Suprapubic skin (tissue), 3 donors: ENCODE data around the gene SEMA3G.

Experiments
- EP300 ChIP-seq: sonication (generic); formaldehyde crosslinking; IDR thresholded peaks from one replicate; pipeline ENCODE4 v1.6.1; 2017; ENCODE audit warnings: antibody characterized with exemption
- POLR2A ChIP-seq, 2 donors: fragments of 450-650 bp; IDR thresholded peaks; one replicate each; pipeline ENCODE4 v1.6.1; 2017; ENCODE audit warnings: antibody characterized with exemption in 2 of 2, mild to moderate bottlenecking in 2 of 2, moderate library complexity in 2 of 2
- TF ChIP-seq, protein P1 (sequence below), 2 donors: fragments of 200-600 bp in 1 of 2; fragments of 450-650 bp in 1 of 2; sonication (generic) in 1 of 2; IDR thresholded peaks; one replicate each; pipeline ENCODE4 v1.5.1; 2016 to 2019; ENCODE audit warnings: antibody characterized with exemption in 2 of 2, mild to moderate bottlenecking in 1 of 2, moderate library complexity in 1 of 2

DNA sequence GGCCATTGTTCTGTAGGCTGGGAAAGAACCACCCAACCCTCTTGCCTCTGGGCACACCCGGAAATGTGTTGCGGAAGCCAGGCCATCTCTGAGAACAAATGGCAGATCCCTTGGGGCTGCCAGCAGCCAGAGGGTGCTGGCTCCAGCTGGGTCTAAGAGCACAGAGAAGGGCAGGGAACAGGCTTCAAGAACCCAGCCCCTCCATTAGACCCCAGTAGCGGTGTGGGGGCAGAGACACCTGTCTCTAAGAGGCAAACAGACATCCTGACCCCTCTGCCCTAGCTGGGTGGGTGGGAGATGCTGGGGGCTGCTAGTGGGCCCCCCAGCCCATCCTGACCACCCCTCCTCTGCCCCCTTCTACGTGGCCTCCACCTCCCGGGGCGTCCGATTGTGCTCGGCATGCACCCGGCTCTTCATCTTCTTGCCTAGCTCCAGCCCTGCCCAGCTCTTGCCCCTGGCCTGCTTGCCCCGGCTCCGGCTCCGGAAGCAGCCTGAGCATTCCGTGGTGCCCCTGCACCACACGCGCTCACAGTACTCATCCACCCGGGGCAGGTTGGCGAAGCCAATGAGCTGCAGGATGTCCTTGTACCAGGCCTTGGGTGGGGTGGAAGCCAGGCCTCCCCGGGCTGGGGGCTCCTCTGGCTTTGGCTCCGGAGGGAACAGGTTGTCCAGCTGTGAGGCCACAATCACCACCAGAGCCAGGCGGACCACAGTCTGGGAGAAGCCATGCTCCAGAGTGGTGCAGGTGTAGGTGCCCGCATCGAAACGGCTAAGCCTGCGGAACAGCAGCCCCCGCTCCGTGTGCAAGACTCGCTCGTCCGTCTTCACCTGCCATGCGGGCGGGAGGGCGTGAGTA lies 9.4 kb downstream of the SEMA3G start:
- TF ChIP-seq POLR2A (IDR thresholded peaks at IDR 0.05) (no peak), EP300 (no peak)
- TF ChIP-seq, protein P1, sequence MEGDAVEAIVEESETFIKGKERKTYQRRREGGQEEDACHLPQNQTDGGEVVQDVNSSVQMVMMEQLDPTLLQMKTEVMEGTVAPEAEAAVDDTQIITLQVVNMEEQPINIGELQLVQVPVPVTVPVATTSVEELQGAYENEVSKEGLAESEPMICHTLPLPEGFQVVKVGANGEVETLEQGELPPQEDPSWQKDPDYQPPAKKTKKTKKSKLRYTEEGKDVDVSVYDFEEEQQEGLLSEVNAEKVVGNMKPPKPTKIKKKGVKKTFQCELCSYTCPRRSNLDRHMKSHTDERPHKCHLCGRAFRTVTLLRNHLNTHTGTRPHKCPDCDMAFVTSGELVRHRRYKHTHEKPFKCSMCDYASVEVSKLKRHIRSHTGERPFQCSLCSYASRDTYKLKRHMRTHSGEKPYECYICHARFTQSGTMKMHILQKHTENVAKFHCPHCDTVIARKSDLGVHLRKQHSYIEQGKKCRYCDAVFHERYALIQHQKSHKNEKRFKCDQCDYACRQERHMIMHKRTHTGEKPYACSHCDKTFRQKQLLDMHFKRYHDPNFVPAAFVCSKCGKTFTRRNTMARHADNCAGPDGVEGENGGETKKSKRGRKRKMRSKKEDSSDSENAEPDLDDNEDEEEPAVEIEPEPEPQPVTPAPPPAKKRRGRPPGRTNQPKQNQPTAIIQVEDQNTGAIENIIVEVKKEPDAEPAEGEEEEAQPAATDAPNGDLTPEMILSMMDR (IDR thresholded peaks at IDR 0.05): no peak
